ENCODE data around the gene LAMA5.

Gene LAMA5

GRCh38 chr20:62288535-62289105 lies 78.5 kb downstream of the LAMA5 start:
- Histone ChIP-seq H3K36me3 (ENCODE audit: insufficient read depth, low read length) (peaks cover 49% of the 10 kb centered on the region), H3K4me3 (ENCODE audit: low read length) (no peak overlapping the region), H3K9ac (ENCODE audit: low read depth, low read length) (no peak overlapping the region), H3K9me3 (ENCODE audit: insufficient read depth, low read depth, low read length) (no peaks in the 10 kb centered on the region), H3K27ac (ENCODE audit: low read depth, low read length) (no peak overlapping the region), H3K4me1 (ENCODE audit: insufficient read depth, low read length) (no peaks in the 10 kb centered on the region), H3K27me3 (ENCODE audit: insufficient read depth, low read length) (no peaks in the 10 kb centered on the region)
- WGBS: 95% methylated on average over 15 of the region's 15 CpGs

GRCh38 chr20:62287759-62288534 lies 79.2 kb downstream of the LAMA5 start:
- peaks cover 53% of the 10 kb centered on the region for H3K36me3 ChIP-seq (ENCODE audit: insufficient read depth, low read length)
- WGBS: 95% methylated on average over 12 of the region's 12 CpGs
- no peaks in the 10 kb centered on the region for H3K27me3 ChIP-seq (ENCODE audit: insufficient read depth, low read length)
- H3K4me1 ChIP-seq (ENCODE audit: insufficient read depth, low read length): no peaks in the 10 kb centered on the region
- H3K4me3 ChIP-seq (ENCODE audit: low read length): no peak overlapping the region
- no peak overlapping the region for H3K27ac ChIP-seq (ENCODE audit: low read depth, low read length)
- H3K9ac ChIP-seq (ENCODE audit: low read depth, low read length): no peak overlapping the region
- H3K9me3 ChIP-seq (ENCODE audit: insufficient read depth, low read depth, low read length): no peaks in the 10 kb centered on the region

GRCh38 chr20:62287129-62287528 lies 80.0 kb downstream of the LAMA5 start:
- Histone ChIP-seq H3K27ac (ENCODE audit: low read depth, low read length) (no peak overlapping the region), H3K27me3 (ENCODE audit: insufficient read depth, low read length) (no peaks in the 10 kb centered on the region), H3K9ac (ENCODE audit: low read depth, low read length) (no peak overlapping the region), H3K4me3 (ENCODE audit: low read length) (no peak overlapping the region), H3K4me1 (ENCODE audit: insufficient read depth, low read length) (no peaks in the 10 kb centered on the region), H3K9me3 (ENCODE audit: insufficient read depth, low read depth, low read length) (no peaks in the 10 kb centered on the region), H3K36me3 (ENCODE audit: insufficient read depth, low read length) (peaks cover 55% of the 10 kb centered on the region)
- WGBS: 88% methylated on average over 5 of the region's 6 CpGs

- 97% methylated on average over 25 of the region's 25 CpGs for WGBS
- Histone ChIP-seq H3K9ac (ENCODE audit: low read depth, low read length) (no peak overlapping the region), H3K4me3 (ENCODE audit: low read length) (no peak overlapping the region), H3K27ac (ENCODE audit: low read depth, low read length) (no peak overlapping the region), H3K36me3 (ENCODE audit: insufficient read depth, low read length) (peaks cover 56% of the 10 kb centered on the region), H3K4me1 (ENCODE audit: insufficient read depth, low read length) (no peaks in the 10 kb centered on the region), H3K9me3 (ENCODE audit: insufficient read depth, low read depth, low read length) (no peaks in the 10 kb centered on the region), H3K27me3 (ENCODE audit: insufficient read depth, low read length) (no peaks in the 10 kb centered on the region)
Measured at GRCh38 chr20:62286493-62287064, 80.5 kb downstream of the LAMA5 start.

GRCh38 chr20:62285722-62286121 lies 81.4 kb downstream of the LAMA5 start:
- Histone ChIP-seq H3K36me3 (ENCODE audit: insufficient read depth, low read length) (peaks cover 61% of the 10 kb centered on the region), H3K4me1 (ENCODE audit: insufficient read depth, low read length) (no peaks in the 10 kb centered on the region), H3K9me3 (ENCODE audit: insufficient read depth, low read depth, low read length) (no peaks in the 10 kb centered on the region), H3K27me3 (ENCODE audit: insufficient read depth, low read length) (no peaks in the 10 kb centered on the region), H3K27ac (ENCODE audit: low read depth, low read length) (no peak overlapping the region), H3K9ac (ENCODE audit: low read depth, low read length) (no peak overlapping the region), H3K4me3 (ENCODE audit: low read length) (no peak overlapping the region)
- 89% methylated on average over 23 of the region's 23 CpGs for WGBS

- no peaks in the 10 kb centered on the region for H3K27me3 ChIP-seq (ENCODE audit: insufficient read depth, low read length)
- no peaks in the 10 kb centered on the region for H3K4me1 ChIP-seq (ENCODE audit: insufficient read depth, low read length)
- peaks cover 66% of the 10 kb centered on the region for H3K36me3 ChIP-seq (ENCODE audit: insufficient read depth, low read length)
- no peaks in the 10 kb centered on the region for H3K9me3 ChIP-seq (ENCODE audit: insufficient read depth, low read depth, low read length)
- no peak overlapping the region for H3K4me3 ChIP-seq (ENCODE audit: low read length)
- no peak overlapping the region for H3K9ac ChIP-seq (ENCODE audit: low read depth, low read length)
- no peak overlapping the region for H3K27ac ChIP-seq (ENCODE audit: low read depth, low read length)
- WGBS: 95% methylated on average over 6 of the region's 6 CpGs
Measured at GRCh38 chr20:62285151-62285550, 82.0 kb downstream of the LAMA5 start.

- H3K9me3 ChIP-seq (ENCODE audit: insufficient read depth, low read depth, low read length): no peaks in the 10 kb centered on the region
Measured at GRCh38 chr20:62284448-62284847, 82.7 kb downstream of the LAMA5 start.

GRCh38 chr20:62282877-62283503 lies 84.1 kb downstream of the LAMA5 start:
- Histone ChIP-seq H3K27ac (ENCODE audit: low read depth, low read length) (no peak overlapping the region), H3K4me1 (ENCODE audit: insufficient read depth, low read length) (no peaks in the 10 kb centered on the region), H3K27me3 (ENCODE audit: insufficient read depth, low read length) (no peaks in the 10 kb centered on the region), H3K9ac (ENCODE audit: low read depth, low read length) (no peak overlapping the region), H3K4me3 (ENCODE audit: low read length) (no peak overlapping the region), H3K9me3 (ENCODE audit: insufficient read depth, low read depth, low read length) (no peaks in the 10 kb centered on the region), H3K36me3 (ENCODE audit: insufficient read depth, low read length) (peaks cover 80% of the 10 kb centered on the region)
- WGBS: 90% methylated on average over 16 of the region's 16 CpGs

More at GRCh38 chr20:62284448-62284847, 82.7 kb downstream of the LAMA5 start:
- no peak overlapping the region for H3K4me3 ChIP-seq (ENCODE audit: low read length)
- peaks cover 71% of the 10 kb centered on the region for H3K36me3 ChIP-seq (ENCODE audit: insufficient read depth, low read length)
- H3K27me3 ChIP-seq (ENCODE audit: insufficient read depth, low read length): no peaks in the 10 kb centered on the region
- WGBS: 95% methylated on average over 6 of the region's 6 CpGs
- H3K4me1 ChIP-seq (ENCODE audit: insufficient read depth, low read length): no peaks in the 10 kb centered on the region
- H3K27ac ChIP-seq (ENCODE audit: low read depth, low read length): no peak overlapping the region
- H3K9ac ChIP-seq (ENCODE audit: low read depth, low read length): no peak overlapping the region

GRCh38 chr20:62282103-62282502 lies 85.0 kb downstream of the LAMA5 start:
- Histone ChIP-seq H3K9me3 (ENCODE audit: insufficient read depth, low read depth, low read length) (no peaks in the 10 kb centered on the region), H3K27ac (ENCODE audit: low read depth, low read length) (no peak overlapping the region), H3K36me3 (ENCODE audit: insufficient read depth, low read length) (peaks cover 77% of the 10 kb centered on the region), H3K4me1 (ENCODE audit: insufficient read depth, low read length) (no peaks in the 10 kb centered on the region), H3K4me3 (ENCODE audit: low read length) (no peak overlapping the region), H3K9ac (ENCODE audit: low read depth, low read length) (no peak overlapping the region), H3K27me3 (ENCODE audit: insufficient read depth, low read length) (no peaks in the 10 kb centered on the region)
- WGBS: 94% methylated on average over 7 of the region's 7 CpGs

- Histone ChIP-seq H3K36me3 (ENCODE audit: insufficient read depth, low read length) (peaks cover 76% of the 10 kb centered on the region), H3K27ac (ENCODE audit: low read depth, low read length) (no peak overlapping the region), H3K4me3 (ENCODE audit: low read length) (no peak overlapping the region), H3K9me3 (ENCODE audit: insufficient read depth, low read depth, low read length) (no peaks in the 10 kb centered on the region), H3K4me1 (ENCODE audit: insufficient read depth, low read length) (no peaks in the 10 kb centered on the region), H3K27me3 (ENCODE audit: insufficient read depth, low read length) (no peaks in the 10 kb centered on the region), H3K9ac (ENCODE audit: low read depth, low read length) (no peak overlapping the region)
- whole genome bisulfite sequencing: 96% methylated on average over 31 of the region's 31 CpGs
Measured at GRCh38 chr20:62281161-62281933, 85.8 kb downstream of the LAMA5 start.

All from HUES64 (cell line).